GM12864 (cell line): ENCODE data around the gene SMAD7.

ENCODE experiments used
- DNase-seq: peaks from one replicate; pipeline ENCODE4 v3.0.0-alpha.2; 2011; ENCODE audit warnings: low read depth
- H3K4me3 ChIP-seq: 2 replicates; pipeline ENCODE4 v1.5.1; 2011; ENCODE audit warnings: mild to moderate bottlenecking, low read depth, low read length, control low read depth
- CTCF ChIP-seq: IDR thresholded peaks from 2 replicates; pipeline ENCODE4 v1.5.1; 2011; ENCODE audit warnings: low read depth, mild to moderate bottlenecking, moderate library complexity, low read length, control low read depth, inconsistent platforms; ENCODE audit errors: missing control alignments

SMAD7 gene

DNA sequence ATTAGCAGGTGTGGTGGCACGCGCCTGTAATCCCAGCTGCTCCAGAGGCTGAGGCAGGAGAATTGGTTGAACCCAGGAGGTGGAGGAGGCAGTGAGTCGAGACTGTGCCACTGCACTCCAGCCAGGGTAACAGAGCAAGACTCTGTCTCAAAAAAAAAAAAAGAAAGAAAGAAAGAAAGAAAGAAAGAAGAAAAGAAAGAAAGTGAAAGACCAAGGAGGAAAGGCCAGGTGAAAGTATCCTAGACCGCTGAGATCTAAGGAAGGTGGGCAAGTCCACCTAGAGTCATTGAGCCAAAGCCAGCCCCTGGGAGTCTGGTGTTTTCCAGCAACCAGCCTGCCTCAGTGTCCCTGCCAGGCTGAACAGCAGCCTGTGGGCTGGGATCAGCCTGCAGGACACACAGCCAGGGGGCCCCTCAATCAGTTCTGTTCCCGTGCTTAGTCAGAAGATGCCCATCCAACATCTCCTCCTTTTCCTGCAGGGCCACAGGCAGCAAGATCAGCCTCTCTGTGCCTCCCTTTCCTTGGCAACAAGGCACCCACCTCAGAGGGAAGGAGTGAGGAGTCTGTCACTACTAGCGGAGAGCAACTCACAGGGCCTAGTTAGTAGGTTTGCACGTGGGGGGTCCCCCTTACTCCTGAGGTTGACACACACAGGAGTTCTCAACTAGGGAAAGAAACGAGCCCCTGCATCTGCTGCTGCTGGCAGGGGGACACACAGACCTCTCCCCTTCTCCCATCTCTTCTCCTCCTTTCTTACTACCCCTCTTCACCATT lies 64.1 kb downstream of the SMAD7 start:
- DNase-seq = no peak
- no peak overlapping the region for H3K4me3 ChIP-seq
- no peak for TF ChIP-seq CTCF

DNA sequence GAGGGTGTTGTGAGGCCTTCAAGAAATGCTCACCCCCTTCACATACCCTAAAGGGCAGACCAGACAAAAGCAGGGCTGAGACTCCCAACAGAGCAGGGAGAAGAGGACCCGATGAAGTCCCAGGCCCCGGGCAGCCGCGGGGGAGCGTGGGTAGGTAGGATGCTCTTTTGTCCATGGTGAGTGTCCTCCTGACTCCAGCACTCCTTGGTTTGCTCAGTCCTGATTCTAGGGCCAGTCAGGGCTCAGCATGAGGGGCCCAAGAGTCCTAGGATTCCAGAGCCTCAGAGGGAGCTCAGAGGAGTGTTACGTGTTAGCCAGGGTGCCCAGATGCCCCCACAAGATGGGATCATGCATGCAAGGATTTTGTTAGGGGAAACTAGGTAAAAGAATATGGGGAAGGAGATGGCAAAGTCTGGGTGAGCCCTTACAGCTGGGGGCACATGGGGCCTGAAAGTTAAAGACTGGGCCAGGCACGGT lies 64.8 kb downstream of the SMAD7 start:
- DNase-seq = no peak
- TF ChIP-seq CTCF = no peak
- no peak overlapping the region for H3K4me3 ChIP-seq

- H3K4me3 ChIP-seq = no peak overlapping the region
- no peak for TF ChIP-seq CTCF
- no peak for DNase-seq
Observed at GRCh38 chr18:48885266-48885923, 65.4 kb downstream of the SMAD7 start.

DNA sequence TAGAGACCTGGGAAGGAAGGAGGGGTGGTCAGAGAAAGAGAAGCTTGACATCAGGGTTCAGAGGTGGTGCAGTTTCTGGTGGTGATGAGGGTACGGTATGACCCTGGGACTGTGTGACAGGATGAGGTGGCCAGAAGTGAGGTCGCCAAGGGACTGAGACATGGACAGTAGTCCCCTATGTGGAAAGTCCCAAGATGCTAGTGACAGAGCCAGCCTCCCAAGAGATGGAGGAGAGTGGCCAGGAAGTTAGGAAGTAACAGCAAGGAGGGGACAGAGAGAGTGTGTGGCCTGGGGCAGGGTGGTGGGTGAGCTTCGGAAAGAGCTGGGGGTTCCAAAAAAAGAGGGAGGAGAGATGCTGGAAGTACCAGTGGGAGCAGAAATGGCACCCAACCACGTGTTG lies 66.0 kb downstream of the SMAD7 start:
- DNase-seq = no peak
- no peak for TF ChIP-seq CTCF
- H3K4me3 ChIP-seq = no peak overlapping the region

DNA sequence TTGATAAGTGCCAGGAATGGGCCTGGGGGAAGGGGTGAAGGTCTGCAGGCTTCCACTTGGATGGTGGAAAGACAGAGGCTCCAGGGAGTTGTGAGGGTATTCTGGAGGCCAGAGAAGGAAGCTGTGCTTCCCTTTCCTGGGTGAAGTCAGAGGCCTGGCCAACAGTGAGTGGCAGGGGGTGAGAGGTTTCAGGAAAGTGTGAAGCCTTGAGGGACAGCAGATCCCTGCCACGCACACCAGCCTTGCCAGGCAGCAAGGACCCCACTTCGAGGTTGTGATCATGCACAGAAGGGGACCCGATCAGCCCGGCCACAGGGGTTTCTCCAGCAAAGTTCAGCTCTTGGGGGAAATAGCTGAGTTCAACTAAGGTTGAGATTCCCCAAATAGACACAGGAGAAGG lies 66.5 kb downstream of the SMAD7 start:
- DNase-seq = no peak
- H3K4me3 ChIP-seq = no peak overlapping the region
- TF ChIP-seq CTCF = no peak

- no peak for TF ChIP-seq CTCF
- DNase-seq = no peak
- no peak overlapping the region for H3K4me3 ChIP-seq
Observed at GRCh38 chr18:48882379-48882778, 68.4 kb downstream of the SMAD7 start.
